ENCODE measurements around the gene NCBP1. TPM values are rescaled to one million over a fixed set of nuclear protein-coding genes. Genes with fewer than 3 reads are reported as not detected.
"Not testable (repeated sequence)": the region's sequence is repeated elsewhere in the genome, so short reads cannot be mapped to it uniquely, and the experiment has no call there.

NCBP1 gene
- total and polyA plus RNA-seq, 4 donors: 36.3 to 48.2 (median 44.3) TPM

DNA sequence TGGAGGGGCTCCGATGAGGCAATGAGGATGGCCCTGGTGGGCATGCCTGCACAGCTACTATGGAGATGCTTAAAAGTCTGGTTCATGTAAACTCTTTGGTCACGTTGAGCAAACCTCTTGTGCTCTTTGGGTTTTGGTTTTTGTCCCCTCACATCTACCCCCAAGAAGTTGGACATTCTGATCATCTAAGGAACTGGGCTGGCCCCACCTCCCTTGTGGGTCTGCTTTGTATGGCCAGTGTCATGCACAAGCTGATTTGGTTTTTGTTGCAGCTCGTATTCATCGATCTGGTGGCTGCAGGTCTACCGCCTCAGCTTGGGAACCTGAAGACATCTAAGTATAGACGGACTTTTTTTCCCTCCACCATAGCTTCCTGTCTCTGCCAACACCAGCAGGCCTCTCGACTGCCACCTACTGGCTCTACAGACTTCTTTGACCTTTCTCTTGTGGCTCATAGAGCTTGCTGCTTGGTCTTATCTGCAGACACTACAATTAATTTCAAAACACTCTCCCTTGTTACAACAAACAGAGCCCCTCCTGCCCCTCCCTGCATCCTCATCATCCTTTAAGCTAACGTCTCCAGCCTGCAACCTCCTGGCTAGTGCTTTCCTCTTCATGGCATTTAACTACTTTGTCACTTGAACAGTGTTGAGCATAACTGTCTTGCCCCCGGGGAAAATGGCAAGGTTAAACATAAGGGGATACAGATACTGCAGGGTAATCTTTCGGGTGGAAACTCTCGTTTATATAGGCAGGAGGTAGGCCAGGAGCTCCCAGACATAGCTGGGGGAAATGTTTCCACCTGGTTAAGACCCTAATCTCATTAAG, 34.9 kb upstream of the NCBP1 start:
- Histone ChIP-seq H3K4me3 (ENCODE audit: low read depth, low read length) (no peak overlapping the region), H3K27ac (ENCODE audit: low read depth, low read length) (no peak overlapping the region), H3K9me3 (ENCODE audit: control insufficient read depth, insufficient read depth, low read length) (no peaks in the 10 kb centered on the region), H3K36me3 (ENCODE audit: control insufficient read depth, insufficient read depth, low read length) (peaks cover 22% of the 10 kb centered on the region), H3K27me3 (ENCODE audit: control insufficient read depth, insufficient read depth, low read length) (no peaks in the 10 kb centered on the region), H3K4me1 (ENCODE audit: control insufficient read depth, insufficient read depth, low read length) (peaks cover 16% of the 10 kb centered on the region)
- peak in 5 of 6 donors; percentile 62 to 95 (median 75) for DNase-seq (ENCODE audit: low read depth in 4 of 6, low spot score in 6 of 6)
- WGBS (ENCODE audit: insufficient coverage): 36% methylated on average over 9 of the region's 11 CpGs

DNA sequence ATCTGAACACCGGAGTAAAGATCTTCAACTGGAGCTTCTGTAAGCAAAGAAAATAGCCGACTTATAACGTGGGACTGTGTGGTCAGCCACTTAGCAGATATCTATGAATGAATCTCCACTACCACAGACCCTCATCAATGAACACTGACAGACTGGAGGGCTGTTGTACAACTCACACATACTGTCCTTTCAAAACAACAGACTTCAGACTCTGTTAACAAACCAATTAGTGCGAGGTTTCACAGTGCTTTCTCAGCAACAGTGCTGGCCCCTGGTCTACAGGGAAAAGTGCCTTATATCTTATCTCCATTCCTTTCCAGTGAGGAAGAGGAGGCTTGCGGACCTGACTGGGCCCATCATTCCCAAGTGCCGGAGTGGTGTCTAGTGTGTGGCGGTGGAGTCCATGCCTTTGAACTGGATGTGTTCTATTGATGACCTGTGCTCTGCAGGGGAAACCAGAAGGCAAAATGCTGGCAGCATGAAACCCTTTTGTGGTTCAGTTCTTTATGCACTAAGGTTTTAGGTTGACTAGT, 34.2 kb upstream of the NCBP1 start:
- Histone ChIP-seq H3K9me3 (ENCODE audit: control insufficient read depth, insufficient read depth, low read length) (no peaks in the 10 kb centered on the region), H3K27ac (ENCODE audit: low read depth, low read length) (no peak overlapping the region), H3K27me3 (ENCODE audit: control insufficient read depth, insufficient read depth, low read length) (no peaks in the 10 kb centered on the region), H3K4me1 (ENCODE audit: control insufficient read depth, insufficient read depth, low read length) (peaks cover 14% of the 10 kb centered on the region), H3K4me3 (ENCODE audit: low read depth, low read length) (no peak overlapping the region), H3K36me3 (ENCODE audit: control insufficient read depth, insufficient read depth, low read length) (peaks cover 24% of the 10 kb centered on the region)
- DNase-seq (ENCODE audit: low read depth in 4 of 6, low spot score in 6 of 6): no peak
- 81% methylated on average over 6 of the region's 7 CpGs for WGBS (ENCODE audit: insufficient coverage)

DNA sequence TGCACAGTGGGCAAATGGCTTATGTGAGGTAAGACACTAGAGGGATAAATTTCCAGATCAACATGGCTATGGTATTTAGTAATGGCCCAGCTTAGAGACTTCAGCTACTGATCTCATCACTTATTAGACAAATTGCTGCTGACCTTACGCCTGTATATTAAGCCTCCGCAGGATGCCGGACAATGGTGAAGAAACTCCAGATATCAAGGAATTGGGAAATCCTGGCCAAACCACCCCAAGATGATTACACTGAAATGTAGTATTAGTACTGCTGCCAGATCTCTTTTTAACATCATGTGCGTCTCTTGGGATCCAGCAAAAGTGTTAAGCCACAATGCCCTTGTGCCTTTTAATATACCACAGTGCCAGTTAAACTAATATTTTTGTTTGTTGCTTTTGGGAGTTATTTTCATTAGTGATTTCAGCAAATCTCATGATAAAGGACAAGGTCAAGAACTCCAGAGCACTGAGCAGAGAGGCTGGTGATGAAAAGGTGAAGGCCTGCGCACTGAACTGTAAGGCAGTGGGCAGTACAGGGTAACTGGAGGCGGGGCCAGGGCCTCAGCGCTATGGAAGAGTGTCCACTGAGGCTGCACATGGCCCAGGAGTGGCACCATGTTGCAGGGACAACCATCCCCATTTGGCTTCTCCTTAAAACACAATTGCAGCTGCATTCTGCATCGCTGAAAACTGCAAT, 32.9 kb upstream of the NCBP1 start:
- Histone ChIP-seq H3K4me3 (ENCODE audit: low read depth, low read length) (no peak overlapping the region), H3K4me1 (ENCODE audit: control insufficient read depth, insufficient read depth, low read length) (peaks cover 12% of the 10 kb centered on the region), H3K27me3 (ENCODE audit: control insufficient read depth, insufficient read depth, low read length) (no peaks in the 10 kb centered on the region), H3K27ac (ENCODE audit: low read depth, low read length) (no peak overlapping the region), H3K9me3 (ENCODE audit: control insufficient read depth, insufficient read depth, low read length) (no peaks in the 10 kb centered on the region), H3K36me3 (ENCODE audit: control insufficient read depth, insufficient read depth, low read length) (peaks cover 37% of the 10 kb centered on the region)
- 100% methylated on average over 7 of the region's 8 CpGs for WGBS (ENCODE audit: insufficient coverage)
- no peak for DNase-seq (ENCODE audit: low read depth in 4 of 6, low spot score in 6 of 6)

DNA sequence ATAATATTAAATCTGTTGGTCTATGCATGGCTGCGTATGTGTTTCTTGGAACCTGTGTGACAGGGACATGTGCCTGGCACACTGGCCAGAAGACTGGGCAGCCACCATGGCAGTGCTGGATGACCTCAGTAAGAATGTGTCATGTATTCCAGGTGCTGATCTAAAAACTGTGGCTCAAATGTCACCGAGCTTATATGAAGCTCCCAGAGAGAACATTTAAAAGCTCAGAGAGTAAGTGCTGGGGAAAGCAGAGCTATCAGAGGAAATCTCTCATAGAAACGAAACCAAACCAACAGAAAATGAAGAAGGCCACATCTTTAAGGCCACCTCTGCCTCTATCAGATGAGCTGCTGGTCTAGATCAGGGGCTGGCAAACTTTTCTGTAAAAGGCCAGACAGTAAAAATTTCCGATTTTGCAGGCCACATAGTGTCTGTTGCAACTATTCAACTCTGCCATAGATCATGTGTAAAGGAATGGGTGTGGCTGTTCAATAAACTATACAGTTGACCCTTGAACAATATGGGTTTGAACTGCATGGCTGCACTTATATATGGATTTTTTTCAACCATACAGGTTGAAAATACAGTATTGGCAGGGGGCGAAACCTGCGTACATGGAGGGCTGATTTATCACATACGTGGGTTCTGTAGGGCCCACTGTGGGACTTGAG, 32.3 kb upstream of the NCBP1 start:
- Histone ChIP-seq H3K27ac (ENCODE audit: low read depth, low read length) (no peak overlapping the region), H3K36me3 (ENCODE audit: control insufficient read depth, insufficient read depth, low read length) (peaks cover 41% of the 10 kb centered on the region)

DNA sequence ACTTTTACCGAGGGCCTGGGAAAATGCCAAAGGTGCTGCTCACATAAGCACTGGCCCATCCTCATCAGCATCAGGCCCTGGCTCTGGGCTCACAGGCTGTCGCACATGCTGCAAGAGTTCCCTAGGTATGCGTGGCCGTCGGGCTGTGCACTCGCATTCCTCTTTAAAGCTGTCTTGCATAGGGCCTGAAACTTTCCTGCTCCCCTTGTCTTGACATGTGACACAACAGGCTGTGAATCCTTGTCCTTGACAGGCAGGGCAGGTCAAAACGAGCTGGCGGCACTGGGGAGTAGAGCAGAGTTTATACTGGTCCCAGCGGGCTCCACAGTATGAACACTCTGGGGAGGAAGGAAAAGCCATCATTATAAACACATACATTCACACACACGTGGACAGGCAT, 31.2 kb upstream of the NCBP1 start:
- H3K4me1 ChIP-seq (ENCODE audit: control insufficient read depth, insufficient read depth, low read length): peaks cover 9% of the 10 kb centered on the region
- H3K9me3 ChIP-seq (ENCODE audit: control insufficient read depth, insufficient read depth, low read length): no peaks in the 10 kb centered on the region
- no peak for DNase-seq (ENCODE audit: low read depth in 4 of 6, low spot score in 6 of 6)
- 97% methylated on average over 6 of the region's 10 CpGs for WGBS (ENCODE audit: insufficient coverage)
- no peak overlapping the region for H3K4me3 ChIP-seq (ENCODE audit: low read depth, low read length)
- no peak overlapping the region for H3K27ac ChIP-seq (ENCODE audit: low read depth, low read length)
- no peaks in the 10 kb centered on the region for H3K27me3 ChIP-seq (ENCODE audit: control insufficient read depth, insufficient read depth, low read length)
- H3K36me3 ChIP-seq (ENCODE audit: control insufficient read depth, insufficient read depth, low read length): peaks cover 41% of the 10 kb centered on the region

More for the DNA sequence above, 32.3 kb upstream of the NCBP1 start:
- Histone ChIP-seq H3K4me1 (ENCODE audit: control insufficient read depth, insufficient read depth, low read length) (peaks cover 12% of the 10 kb centered on the region), H3K9me3 (ENCODE audit: control insufficient read depth, insufficient read depth, low read length) (no peaks in the 10 kb centered on the region), H3K4me3 (ENCODE audit: low read depth, low read length) (no peak overlapping the region), H3K27me3 (ENCODE audit: control insufficient read depth, insufficient read depth, low read length) (no peaks in the 10 kb centered on the region)
- no peak for DNase-seq (ENCODE audit: low read depth in 4 of 6, low spot score in 6 of 6)
- 98% methylated on average over 7 of the region's 7 CpGs for WGBS (ENCODE audit: insufficient coverage)

DNA sequence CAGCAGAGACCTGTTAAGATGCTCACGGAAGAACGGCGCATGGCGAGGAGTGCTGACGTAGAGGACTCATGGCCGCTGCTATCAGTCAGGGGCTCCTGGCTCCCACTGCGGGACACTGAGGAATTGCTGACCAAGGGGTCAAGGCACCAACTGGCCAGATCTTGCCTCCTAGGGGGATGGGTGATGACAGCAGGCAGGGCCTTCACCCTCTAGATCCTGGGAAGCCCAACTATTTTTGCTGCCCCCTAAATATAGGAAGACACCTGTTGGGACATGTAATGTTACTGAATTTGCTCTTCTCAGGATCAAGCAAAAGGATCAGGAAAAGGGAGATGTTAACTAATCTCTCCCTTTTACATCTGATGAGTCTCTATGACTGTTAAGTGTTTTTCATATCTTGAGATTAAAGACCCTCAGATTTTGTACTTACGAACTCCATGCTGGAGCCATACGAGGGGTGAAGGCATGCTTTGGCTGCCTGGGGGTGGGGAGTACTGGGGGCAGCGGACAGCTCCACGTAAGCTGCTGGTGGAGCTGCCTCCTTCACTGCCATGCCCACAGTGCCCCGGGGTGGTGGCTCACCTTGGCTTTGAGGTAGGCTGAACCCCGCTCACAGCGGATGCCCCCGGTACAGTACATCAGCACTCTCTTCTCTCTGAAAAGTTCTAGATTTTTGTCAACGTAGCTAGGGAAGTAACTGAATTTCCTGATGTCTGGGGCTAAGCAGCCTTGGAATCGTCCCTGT, 28.5 kb upstream of the NCBP1 start:
- peaks cover 48% of the 10 kb centered on the region for H3K36me3 ChIP-seq (ENCODE audit: control insufficient read depth, insufficient read depth, low read length)
- no peak overlapping the region for H3K27ac ChIP-seq (ENCODE audit: low read depth, low read length)
- DNase-seq (ENCODE audit: low read depth in 4 of 6, low spot score in 6 of 6): no peak
- WGBS (ENCODE audit: insufficient coverage): 90% methylated on average over 14 of the region's 17 CpGs
- no peak overlapping the region for H3K4me3 ChIP-seq (ENCODE audit: low read depth, low read length)
- H3K4me1 ChIP-seq (ENCODE audit: control insufficient read depth, insufficient read depth, low read length): no peaks in the 10 kb centered on the region
- no peaks in the 10 kb centered on the region for H3K27me3 ChIP-seq (ENCODE audit: control insufficient read depth, insufficient read depth, low read length)
- no peaks in the 10 kb centered on the region for H3K9me3 ChIP-seq (ENCODE audit: control insufficient read depth, insufficient read depth, low read length)

DNA sequence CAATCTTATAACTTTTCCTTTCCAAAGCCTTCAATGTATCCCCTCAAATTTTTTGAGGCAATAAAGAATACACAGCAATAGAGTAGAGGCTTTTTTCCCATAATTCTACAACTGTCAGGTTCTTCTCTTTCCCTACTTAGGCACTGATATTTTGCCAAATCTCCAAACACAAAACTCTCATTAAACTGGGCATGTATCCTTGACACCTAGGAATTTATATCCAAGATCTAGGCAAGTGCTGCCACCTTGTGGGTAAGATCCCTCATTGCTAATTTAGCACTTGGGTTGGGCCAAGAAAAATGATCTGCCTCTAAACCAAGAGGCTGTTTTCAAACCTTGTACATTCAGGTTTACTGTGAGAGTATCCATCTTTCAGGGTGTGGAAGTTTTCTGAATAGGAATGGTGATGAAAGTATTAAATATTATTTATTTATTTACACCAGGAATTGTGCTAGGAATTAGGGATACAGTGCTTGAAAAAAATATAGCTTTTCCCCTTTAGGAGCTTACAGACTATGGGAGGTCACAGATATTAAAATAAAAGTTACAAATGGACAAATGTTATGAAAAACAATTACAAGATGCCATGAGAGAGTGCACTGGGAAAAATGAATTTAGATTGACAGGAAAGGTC, 18.1 kb upstream of the NCBP1 start:
- no peaks in the 10 kb centered on the region for H3K4me1 ChIP-seq (ENCODE audit: control insufficient read depth, insufficient read depth, low read length)
- no peak overlapping the region for H3K4me3 ChIP-seq (ENCODE audit: low read depth, low read length)
- peak in 5 of 6 donors; percentile 42 to 91 (median 54) for DNase-seq (ENCODE audit: low read depth in 4 of 6, low spot score in 6 of 6)
- no peaks in the 10 kb centered on the region for H3K27me3 ChIP-seq (ENCODE audit: control insufficient read depth, insufficient read depth, low read length)
- H3K27ac ChIP-seq (ENCODE audit: low read depth, low read length): no peak overlapping the region
- no peaks in the 10 kb centered on the region for H3K9me3 ChIP-seq (ENCODE audit: control insufficient read depth, insufficient read depth, low read length)
- peaks cover 15% of the 10 kb centered on the region for H3K36me3 ChIP-seq (ENCODE audit: control insufficient read depth, insufficient read depth, low read length)

DNA sequence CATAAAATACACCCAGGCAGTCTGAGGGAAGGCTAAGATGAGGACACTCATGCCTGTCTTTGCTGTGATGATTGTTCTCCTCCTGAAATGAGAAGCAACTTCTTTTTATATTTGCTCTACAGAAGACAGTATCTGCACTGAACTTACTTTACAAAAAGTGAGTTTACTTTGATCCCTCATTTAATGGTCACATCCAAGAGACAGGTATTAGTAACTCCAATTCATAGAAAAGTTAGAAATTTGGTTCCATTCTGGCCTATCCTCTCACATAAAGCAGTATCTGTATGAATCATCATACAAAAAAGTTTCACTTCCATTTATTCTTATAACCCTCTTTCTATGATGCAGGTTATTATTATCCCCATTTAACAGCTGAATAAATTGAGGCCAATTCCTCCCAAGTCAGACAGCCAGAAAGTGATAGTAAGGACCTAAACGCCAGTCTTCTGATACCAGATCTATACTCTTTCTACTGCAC, 15.6 kb upstream of the NCBP1 start:
- Histone ChIP-seq H3K27ac (ENCODE audit: low read depth, low read length) (no peak overlapping the region), H3K9me3 (ENCODE audit: control insufficient read depth, insufficient read depth, low read length) (no peaks in the 10 kb centered on the region), H3K36me3 (ENCODE audit: control insufficient read depth, insufficient read depth, low read length) (peaks cover 9% of the 10 kb centered on the region), H3K4me1 (ENCODE audit: control insufficient read depth, insufficient read depth, low read length) (no peaks in the 10 kb centered on the region), H3K27me3 (ENCODE audit: control insufficient read depth, insufficient read depth, low read length) (no peaks in the 10 kb centered on the region), H3K4me3 (ENCODE audit: low read depth, low read length) (no peak overlapping the region)
- DNase-seq (ENCODE audit: low read depth in 4 of 6, low spot score in 6 of 6): no peak
- 86% methylated on average over 1 of the region's 1 CpG for WGBS (ENCODE audit: insufficient coverage)

DNA sequence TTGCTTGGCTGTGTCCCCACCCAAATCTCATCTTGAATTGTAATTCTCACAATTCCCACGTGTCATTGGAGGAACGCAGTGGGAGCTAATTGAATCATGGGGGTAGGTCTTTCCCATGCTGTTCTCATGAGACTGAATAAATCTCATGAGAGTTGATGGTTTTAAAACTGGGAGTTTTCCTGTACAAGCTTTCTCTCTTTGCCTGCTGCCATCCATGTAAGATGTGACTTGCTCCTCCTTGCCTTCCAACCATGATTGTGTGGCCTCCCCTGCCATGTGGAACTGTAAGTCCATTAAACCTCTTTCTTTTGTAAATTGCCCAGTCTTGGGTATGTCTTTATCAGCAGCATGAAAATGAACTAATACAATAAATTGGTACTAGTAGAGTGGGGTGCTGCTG, 13.6 kb upstream of the NCBP1 start:
- H3K36me3 ChIP-seq (ENCODE audit: control insufficient read depth, insufficient read depth, low read length): peaks cover 14% of the 10 kb centered on the region
- H3K4me1 ChIP-seq (ENCODE audit: control insufficient read depth, insufficient read depth, low read length); H3K27ac ChIP-seq (ENCODE audit: low read depth, low read length); H3K4me3 ChIP-seq (ENCODE audit: low read depth, low read length); H3K9me3 ChIP-seq (ENCODE audit: control insufficient read depth, insufficient read depth, low read length); DNase-seq (ENCODE audit: low read depth in 4 of 6, low spot score in 6 of 6); H3K27me3 ChIP-seq (ENCODE audit: control insufficient read depth, insufficient read depth, low read length): not testable (repeated sequence)
- no CpG with 5 or more reads among the region's 2 CpGs for WGBS (ENCODE audit: insufficient coverage)
